ENCODE results near the gene CENPA. TPM values are rescaled to one million over a fixed set of nuclear protein-coding genes. Genes with fewer than 3 reads are reported as not detected.
A peak's percentile ranks its signal among the peaks of the same experiment; 100 is the strongest.

The CENPA gene
- total RNA-seq, 4 donors from 2014 or later: 2.8 TPM; not detected in 3

DNA sequence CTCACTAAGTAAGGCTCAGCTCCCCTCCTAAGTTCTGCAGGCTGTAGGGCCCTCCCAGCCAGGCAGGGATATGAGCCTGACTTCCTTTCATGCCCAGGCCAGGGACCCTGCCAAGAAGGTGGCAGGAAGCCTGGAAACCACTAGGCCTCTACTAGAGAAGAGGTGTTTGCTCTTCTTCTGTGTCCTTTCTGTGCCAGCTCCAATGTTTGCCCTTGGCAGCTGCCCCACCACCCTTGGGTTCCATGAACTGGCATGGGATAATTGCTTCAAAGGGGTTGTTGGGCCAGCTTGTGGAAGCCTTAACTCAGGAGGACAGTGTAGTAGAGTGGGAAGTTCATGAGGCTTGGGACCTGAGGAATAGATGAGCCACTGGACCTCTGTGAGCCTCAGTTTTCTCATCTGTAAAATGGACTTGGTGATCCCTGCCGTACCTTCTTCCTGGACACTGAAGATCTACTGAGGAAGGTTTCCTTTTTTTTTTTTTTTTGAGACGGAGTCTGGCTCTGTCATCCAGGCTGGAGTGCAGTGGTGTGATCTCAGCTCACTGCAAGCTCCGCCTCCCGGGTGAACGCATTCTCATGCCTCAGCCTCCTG lies 17.9 kb upstream of the CENPA start:
- no peak for DNase-seq
- H3K4me3 ChIP-seq: no peak overlapping the region
- intact Hi-C loops (cut with DNase I; ENCODE audit: low total_unique reads): no loop called here
- peak overlapping the region in 1 of 2 donors; percentile 18 for H3K27ac ChIP-seq
- no peaks in the 10 kb centered on the region for H3K9me3 ChIP-seq
- TF ChIP-seq, protein P1, sequence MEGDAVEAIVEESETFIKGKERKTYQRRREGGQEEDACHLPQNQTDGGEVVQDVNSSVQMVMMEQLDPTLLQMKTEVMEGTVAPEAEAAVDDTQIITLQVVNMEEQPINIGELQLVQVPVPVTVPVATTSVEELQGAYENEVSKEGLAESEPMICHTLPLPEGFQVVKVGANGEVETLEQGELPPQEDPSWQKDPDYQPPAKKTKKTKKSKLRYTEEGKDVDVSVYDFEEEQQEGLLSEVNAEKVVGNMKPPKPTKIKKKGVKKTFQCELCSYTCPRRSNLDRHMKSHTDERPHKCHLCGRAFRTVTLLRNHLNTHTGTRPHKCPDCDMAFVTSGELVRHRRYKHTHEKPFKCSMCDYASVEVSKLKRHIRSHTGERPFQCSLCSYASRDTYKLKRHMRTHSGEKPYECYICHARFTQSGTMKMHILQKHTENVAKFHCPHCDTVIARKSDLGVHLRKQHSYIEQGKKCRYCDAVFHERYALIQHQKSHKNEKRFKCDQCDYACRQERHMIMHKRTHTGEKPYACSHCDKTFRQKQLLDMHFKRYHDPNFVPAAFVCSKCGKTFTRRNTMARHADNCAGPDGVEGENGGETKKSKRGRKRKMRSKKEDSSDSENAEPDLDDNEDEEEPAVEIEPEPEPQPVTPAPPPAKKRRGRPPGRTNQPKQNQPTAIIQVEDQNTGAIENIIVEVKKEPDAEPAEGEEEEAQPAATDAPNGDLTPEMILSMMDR (IDR thresholded peaks at IDR 0.05): no peak
- no peak for TF ChIP-seq POLR2A (IDR thresholded peaks at IDR 0.05)
- peaks cover 14 to 33% of the 10 kb centered on the region in 2 donors for H3K4me1 ChIP-seq
- H3K27me3 ChIP-seq: no peaks in the 10 kb centered on the region
- no peaks in the 10 kb centered on the region for H3K36me3 ChIP-seq

DNA sequence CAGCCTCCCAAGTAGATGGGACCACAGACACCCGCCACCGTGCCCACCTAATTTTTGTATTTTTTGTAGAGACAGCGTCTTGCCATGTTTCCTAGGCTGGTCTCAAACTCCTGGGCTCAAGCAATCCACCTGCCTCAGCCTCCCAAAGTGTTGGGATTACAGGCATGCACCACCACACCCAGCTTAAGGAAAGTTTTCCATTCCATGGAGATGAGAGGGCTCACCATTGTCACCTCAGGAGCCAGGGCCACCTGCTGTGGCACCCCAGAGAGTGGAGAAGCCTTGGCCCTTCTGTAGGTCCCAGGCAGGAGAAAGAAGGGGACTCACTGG lies 17.1 kb upstream of the CENPA start:
- TF ChIP-seq, protein P1 (IDR thresholded peaks at IDR 0.05): no peak
- no peak for TF ChIP-seq POLR2A (IDR thresholded peaks at IDR 0.05)
- H3K36me3 ChIP-seq: no peaks in the 10 kb centered on the region
- H3K27ac ChIP-seq: peak overlapping the region; percentile 63 to 93
- H3K4me1 ChIP-seq: peaks cover 14 to 35% of the 10 kb centered on the region in 2 donors
- no peak overlapping the region for H3K4me3 ChIP-seq
- DNase-seq: no peak
- intact Hi-C loops (cut with DNase I; ENCODE audit: low total_unique reads): no loop called here
- H3K27me3 ChIP-seq: no peaks in the 10 kb centered on the region
- H3K9me3 ChIP-seq: no peaks in the 10 kb centered on the region

DNA sequence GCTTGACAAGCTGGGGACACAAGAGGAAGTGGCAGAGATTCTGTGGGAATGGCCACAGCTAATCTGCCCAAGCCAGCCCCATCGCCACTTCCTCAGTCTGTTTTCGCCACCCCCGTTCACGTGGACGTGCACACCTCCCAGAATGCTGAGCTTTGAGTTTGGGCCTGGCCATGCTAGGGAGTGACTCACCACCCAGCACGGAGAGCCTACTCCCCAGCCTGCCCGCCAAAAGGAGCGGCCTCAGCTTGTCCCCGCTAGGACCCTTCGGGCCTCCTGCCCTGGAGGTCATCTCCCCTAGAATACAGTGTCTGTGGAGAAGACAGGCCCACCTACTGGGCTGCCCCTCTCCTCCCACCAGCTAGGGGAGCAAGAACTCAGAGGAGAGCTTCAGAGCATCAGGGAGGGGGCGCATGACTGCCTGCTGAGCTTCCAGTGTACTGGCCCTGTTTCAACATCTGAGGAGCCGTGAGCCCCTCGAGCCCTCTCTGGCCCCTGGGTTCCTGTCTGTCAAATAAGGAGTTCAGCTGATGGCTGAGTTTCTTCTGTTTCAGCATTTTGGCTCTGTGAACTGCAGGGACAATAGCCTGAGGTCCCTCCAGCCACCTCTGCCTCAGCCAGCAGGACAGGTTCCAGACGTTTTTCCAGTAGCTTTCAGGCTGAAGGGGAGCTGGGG lies 16.6 kb upstream of the CENPA start:
- Histone ChIP-seq H3K27ac (peak overlapping the region; percentile 63 to 93), H3K4me1 (peaks cover 14 to 35% of the 10 kb centered on the region in 2 donors), H3K4me3 (no peak overlapping the region), H3K27me3 (no peaks in the 10 kb centered on the region), H3K9me3 (no peaks in the 10 kb centered on the region), H3K36me3 (no peaks in the 10 kb centered on the region)
- peak; percentile 57 to 64 for DNase-seq
- no peak for TF ChIP-seq POLR2A (IDR thresholded peaks at IDR 0.05)
- TF ChIP-seq, protein P1 (IDR thresholded peaks at IDR 0.05): no peak
- intact Hi-C loops (cut with DNase I; ENCODE audit: low total_unique reads): no loop called here

DNA sequence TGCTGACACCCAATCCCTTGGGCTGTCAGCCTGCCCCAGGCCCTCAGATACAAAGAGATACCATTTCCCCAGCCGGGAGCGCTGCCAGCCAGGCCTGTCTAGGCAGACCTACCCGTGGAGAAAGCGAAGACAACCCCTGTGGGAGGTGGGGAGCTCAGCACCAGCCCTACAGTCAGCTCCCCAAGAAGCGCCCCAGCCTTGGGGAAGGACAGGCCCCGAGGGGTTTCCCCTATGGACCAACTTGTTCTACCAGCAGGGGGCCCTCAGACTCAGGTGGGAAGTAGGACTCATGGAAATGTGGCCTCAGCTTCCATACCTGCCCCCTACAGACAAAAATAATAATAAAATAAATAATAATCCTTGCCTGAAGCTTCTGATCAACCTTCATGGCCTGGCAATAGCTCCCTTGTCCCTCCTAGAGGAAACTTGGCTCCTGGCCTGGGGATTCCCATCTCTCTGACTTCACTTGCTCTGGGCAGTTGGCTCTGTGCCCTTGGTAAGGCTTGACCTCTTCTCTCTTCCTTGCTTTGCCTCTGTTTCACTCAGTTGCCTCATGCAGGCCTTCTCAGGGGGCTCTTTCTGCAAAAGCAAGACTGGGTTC lies 14.8 kb upstream of the CENPA start:
- H3K9me3 ChIP-seq: no peaks in the 10 kb centered on the region
- no peak overlapping the region for H3K4me3 ChIP-seq
- no peaks in the 10 kb centered on the region for H3K36me3 ChIP-seq
- peak overlapping the region; percentile 75 to 93 for H3K27ac ChIP-seq
- DNase-seq: peak; percentile 68 to 85
- no peak for TF ChIP-seq POLR2A (IDR thresholded peaks at IDR 0.05)
- TF ChIP-seq, protein P1 (IDR thresholded peaks at IDR 0.05): peak in 1 of 4 experiments; percentile 15
- intact Hi-C loops (cut with DNase I; ENCODE audit: low total_unique reads): no loop called here
- peaks cover 14 to 23% of the 10 kb centered on the region in 2 donors for H3K4me1 ChIP-seq
- no peaks in the 10 kb centered on the region for H3K27me3 ChIP-seq
